Mucosa of rectum (tissue), 2 donors: ENCODE measurements around the gene OTX1.

Experiments used
- H3K27ac ChIP-seq, 2 donors: one replicate each; pipeline ENCODE4 v1.7.0; 2013; ENCODE audit warnings: inconsistent platforms in 2 of 2, low read depth in 2 of 2, low read length in 2 of 2
- H3K27me3 ChIP-seq, 2 donors: one replicate each; pipeline ENCODE4 v1.7.0; 2013; ENCODE audit warnings: low read length in 2 of 2; ENCODE audit not compliant: control insufficient read depth in 2 of 2, insufficient read depth in 2 of 2
- H3K36me3 ChIP-seq, 2 donors: one replicate each; pipeline ENCODE4 v1.7.0; 2013; ENCODE audit warnings: low read length in 2 of 2; ENCODE audit not compliant: control insufficient read depth in 2 of 2, insufficient read depth in 2 of 2
- H3K4me1 ChIP-seq, 2 donors: one replicate each; pipeline ENCODE4 v1.7.0; 2013; ENCODE audit warnings: low read length in 2 of 2, mild to moderate bottlenecking in 1 of 2; ENCODE audit not compliant: control insufficient read depth in 2 of 2, insufficient read depth in 2 of 2
- H3K4me3 ChIP-seq, 2 donors: one replicate each; pipeline ENCODE4 v1.7.0; 2013; ENCODE audit warnings: low read length in 2 of 2
- H3K9ac ChIP-seq, 2 donors: one replicate each; pipeline ENCODE4 v1.7.0; 2013; ENCODE audit warnings: low read length in 2 of 2, low read depth in 1 of 2, mild to moderate bottlenecking in 1 of 2
- H3K9me3 ChIP-seq, 2 donors: one replicate each; pipeline ENCODE4 v1.7.0; 2013; ENCODE audit warnings: low read length in 2 of 2; ENCODE audit not compliant: control insufficient read depth in 2 of 2
- donor health status: healthy.
- donor health status: Normal muscosa, but diverticular disease.

Gene OTX1

GRCh38 chr2:63051795-63052333 is 1.2 kb downstream of the OTX1 start:
- peaks cover 27 to 49% of the 10 kb centered on the region in 2 donors for H3K4me1 ChIP-seq
- no peak overlapping the region for H3K4me3 ChIP-seq
- no peak overlapping the region for H3K27ac ChIP-seq
- no peak overlapping the region for H3K9ac ChIP-seq
- peaks cover 77 to 86% of the 10 kb centered on the region in 2 donors for H3K27me3 ChIP-seq
- H3K9me3 ChIP-seq, result no peaks in the 10 kb centered on the region
- H3K36me3 ChIP-seq, result no peaks in the 10 kb centered on the region

DNA sequence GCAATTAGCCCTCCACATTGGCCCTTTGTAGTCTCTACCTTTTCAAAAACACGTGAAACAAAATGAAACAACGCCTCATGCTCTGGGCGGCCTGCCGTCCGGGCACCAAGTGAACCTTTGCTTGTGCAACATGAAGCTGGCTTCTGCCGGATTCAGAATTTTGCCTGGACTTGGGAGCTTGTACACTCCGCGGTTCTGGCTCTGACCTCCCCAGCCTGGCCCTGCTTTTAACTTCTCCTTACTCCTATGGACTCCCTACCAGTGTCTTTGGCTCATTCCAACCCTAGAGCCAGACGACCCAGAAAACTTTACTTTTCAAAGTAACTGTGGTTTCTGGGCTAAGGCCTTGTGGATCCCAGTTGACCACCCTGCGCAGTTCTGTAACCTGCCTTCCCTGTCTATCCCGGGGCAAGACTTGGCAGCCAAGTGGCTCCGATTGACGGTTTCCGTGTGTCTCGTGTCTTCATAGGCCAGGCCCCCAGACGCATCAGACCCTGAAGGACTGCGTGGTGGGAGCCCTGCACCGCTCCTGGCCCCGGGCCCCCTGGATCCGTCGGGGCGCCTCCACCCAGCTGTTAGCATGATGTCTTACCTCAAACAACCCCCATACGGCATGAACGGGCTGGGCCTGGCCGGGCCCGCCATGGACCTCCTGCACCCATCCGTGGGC is 1.9 kb downstream of the OTX1 start:
- H3K27me3 ChIP-seq, result peaks cover 77 to 85% of the 10 kb centered on the region in 2 donors
- H3K4me3 ChIP-seq, result no peak overlapping the region
- H3K27ac ChIP-seq, result no peak overlapping the region
- H3K4me1 ChIP-seq, result peaks cover 27 to 46% of the 10 kb centered on the region in 2 donors
- no peaks in the 10 kb centered on the region for H3K36me3 ChIP-seq
- no peak overlapping the region for H3K9ac ChIP-seq
- no peaks in the 10 kb centered on the region for H3K9me3 ChIP-seq

DNA sequence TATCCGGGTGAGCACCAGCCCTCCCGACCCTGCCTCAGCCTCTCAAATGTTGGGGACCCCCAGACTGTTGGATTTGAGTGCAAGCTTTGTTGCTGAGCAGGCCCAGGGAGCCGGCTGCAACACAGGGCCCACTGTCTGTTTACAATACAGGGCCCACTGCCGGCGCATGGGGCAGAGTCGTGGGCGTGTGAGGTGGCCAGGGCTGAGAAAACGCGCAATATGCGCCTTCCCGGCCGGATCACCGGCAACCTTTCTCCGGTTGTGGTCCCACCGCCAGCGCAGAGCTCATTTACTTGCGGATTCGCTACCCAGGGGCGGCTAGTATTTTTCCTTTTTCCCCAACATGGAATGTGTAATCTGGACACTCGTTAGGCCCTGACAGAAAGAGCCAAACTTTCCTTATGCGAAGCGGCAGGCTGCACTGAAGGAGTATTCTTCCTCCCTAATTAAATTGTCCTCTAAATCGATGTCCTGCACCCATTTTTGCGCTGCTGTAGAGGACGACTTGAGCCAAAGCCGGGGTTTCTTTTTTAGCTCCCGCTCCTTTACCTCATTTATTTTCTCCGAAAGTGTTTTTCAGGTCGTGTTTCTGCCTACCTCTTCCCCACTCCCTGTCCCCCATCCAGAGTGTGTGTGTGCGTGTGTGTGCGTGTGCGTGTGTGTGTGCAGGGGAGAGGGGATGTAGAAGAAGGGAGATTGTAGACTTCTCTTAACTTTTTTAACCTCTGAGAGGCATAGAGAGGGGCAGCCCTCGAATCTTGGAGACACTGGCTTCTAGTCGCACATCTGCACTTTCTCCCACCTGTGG is 2.7 kb downstream of the OTX1 start:
- H3K4me1 ChIP-seq, result peaks cover 26 to 45% of the 10 kb centered on the region in 2 donors
- H3K4me3 ChIP-seq, result no peak overlapping the region
- H3K9me3 ChIP-seq, result no peaks in the 10 kb centered on the region
- no peak overlapping the region for H3K9ac ChIP-seq
- peaks cover 78 to 86% of the 10 kb centered on the region in 2 donors for H3K27me3 ChIP-seq
- H3K27ac ChIP-seq, result no peak overlapping the region
- no peaks in the 10 kb centered on the region for H3K36me3 ChIP-seq

DNA sequence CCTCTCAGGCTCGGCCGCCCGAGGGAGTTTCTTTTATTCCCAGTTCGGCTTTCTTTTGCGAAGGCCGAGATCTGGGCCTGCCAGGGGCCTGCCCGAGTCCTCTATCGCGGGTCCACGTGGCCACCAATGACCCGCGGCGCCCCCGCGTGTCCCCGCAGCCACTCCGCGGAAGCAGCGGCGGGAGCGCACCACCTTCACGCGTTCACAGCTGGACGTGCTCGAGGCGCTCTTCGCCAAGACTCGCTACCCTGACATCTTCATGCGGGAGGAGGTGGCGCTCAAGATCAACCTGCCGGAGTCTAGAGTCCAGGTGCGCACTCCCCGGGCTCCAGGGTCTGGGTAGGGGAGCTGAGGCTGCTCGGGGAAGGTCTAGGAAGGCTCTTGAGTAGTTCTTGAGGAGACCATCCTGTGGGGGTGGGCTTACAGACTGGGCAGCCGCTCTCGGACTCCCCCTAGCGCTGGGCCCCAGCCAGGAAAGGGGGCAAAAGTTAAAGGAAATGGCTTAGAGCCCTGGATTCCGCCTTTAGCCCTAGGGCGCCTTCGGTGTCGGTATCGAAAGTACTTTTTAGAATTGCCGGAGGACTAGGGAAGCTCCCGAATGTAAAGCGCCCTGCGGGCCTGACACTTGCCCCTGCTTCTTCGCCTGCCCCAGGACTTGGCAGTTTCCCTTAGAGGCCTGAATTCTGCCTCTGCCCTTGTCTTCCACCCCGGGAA is 3.4 kb downstream of the OTX1 start:
- Histone ChIP-seq H3K27me3 (peaks cover 79 to 86% of the 10 kb centered on the region in 2 donors), H3K36me3 (no peaks in the 10 kb centered on the region), H3K4me1 (peaks cover 30 to 47% of the 10 kb centered on the region in 2 donors), H3K4me3 (peak overlapping the region; percentile 49 to 56), H3K9ac (no peak overlapping the region), H3K9me3 (no peaks in the 10 kb centered on the region), H3K27ac (no peak overlapping the region)

- no peak overlapping the region for H3K9ac ChIP-seq
- H3K4me3 ChIP-seq, result no peak overlapping the region
- H3K27me3 ChIP-seq, result peaks cover 77 to 85% of the 10 kb centered on the region in 2 donors
- H3K4me1 ChIP-seq, result peaks cover 28 to 41% of the 10 kb centered on the region in 2 donors
- no peak overlapping the region for H3K27ac ChIP-seq
- no peaks in the 10 kb centered on the region for H3K9me3 ChIP-seq
- H3K36me3 ChIP-seq, result no peaks in the 10 kb centered on the region
Measured at GRCh38 chr2:63054841-63055225, 4.2 kb downstream of the OTX1 start.

DNA sequence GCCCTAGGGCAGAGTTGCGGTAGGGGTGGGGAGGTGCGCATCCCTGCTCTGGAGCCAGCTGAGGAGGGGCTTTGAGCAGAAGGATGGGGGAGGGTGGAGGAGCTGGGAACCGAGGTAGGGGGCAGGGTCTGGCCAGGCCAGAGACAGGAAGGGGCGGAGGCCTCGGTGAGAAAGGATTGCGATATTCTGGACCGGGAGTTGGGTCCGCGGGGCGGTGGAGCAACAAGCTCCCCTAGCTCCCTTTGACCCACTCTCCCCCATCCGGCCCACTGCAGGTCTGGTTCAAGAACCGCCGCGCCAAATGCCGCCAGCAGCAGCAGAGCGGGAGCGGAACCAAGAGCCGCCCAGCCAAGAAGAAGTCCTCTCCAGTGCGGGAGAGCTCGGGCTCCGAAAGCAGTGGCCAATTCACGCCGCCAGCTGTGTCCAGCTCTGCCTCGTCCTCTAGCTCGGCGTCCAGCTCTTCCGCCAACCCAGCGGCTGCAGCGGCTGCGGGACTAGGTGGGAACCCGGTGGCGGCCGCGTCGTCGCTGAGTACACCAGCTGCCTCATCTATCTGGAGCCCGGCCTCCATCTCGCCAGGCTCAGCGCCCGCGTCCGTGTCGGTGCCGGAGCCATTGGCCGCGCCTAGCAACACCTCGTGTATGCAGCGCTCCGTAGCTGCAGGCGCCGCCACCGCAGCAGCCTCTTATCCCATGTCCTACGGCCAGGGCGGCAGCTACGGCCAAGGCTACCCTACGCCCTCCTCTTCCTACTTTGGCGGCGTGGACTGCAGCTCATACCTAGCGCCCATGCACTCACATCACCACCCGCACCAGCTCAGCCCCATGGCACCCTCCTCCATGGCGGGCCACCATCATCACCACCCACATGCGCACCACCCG is 4.8 kb downstream of the OTX1 start:
- Histone ChIP-seq H3K4me3 (no peak overlapping the region), H3K27ac (no peak overlapping the region), H3K36me3 (no peaks in the 10 kb centered on the region), H3K4me1 (peaks cover 23 to 39% of the 10 kb centered on the region in 2 donors), H3K9me3 (no peaks in the 10 kb centered on the region), H3K9ac (no peak overlapping the region), H3K27me3 (peaks cover 78 to 88% of the 10 kb centered on the region in 2 donors)

- Histone ChIP-seq H3K4me3 (peak overlapping the region in 1 of 2 donors; percentile 20), H3K27ac (no peak overlapping the region), H3K36me3 (no peaks in the 10 kb centered on the region), H3K9ac (no peak overlapping the region), H3K27me3 (peaks cover 75 to 92% of the 10 kb centered on the region in 2 donors), H3K9me3 (no peaks in the 10 kb centered on the region), H3K4me1 (peaks cover 23 to 33% of the 10 kb centered on the region in 2 donors)
Measured at GRCh38 chr2:63056107-63057050, 5.7 kb downstream of the OTX1 start.

- Histone ChIP-seq H3K27ac (no peak overlapping the region), H3K9me3 (no peaks in the 10 kb centered on the region), H3K9ac (no peak overlapping the region), H3K4me1 (peaks cover 23 to 33% of the 10 kb centered on the region in 2 donors), H3K36me3 (no peaks in the 10 kb centered on the region), H3K4me3 (no peak overlapping the region), H3K27me3 (peaks cover 70 to 89% of the 10 kb centered on the region in 2 donors)
Measured at GRCh38 chr2:63057249-63058143, 6.9 kb downstream of the OTX1 start.
